ENCODE data around the gene GCGR. TPM values are rescaled to one million over a fixed set of nuclear protein-coding genes. Genes with fewer than 3 reads are reported as not detected.

GCGR gene
- total and polyA plus RNA-seq, 10 of the 15 experiments (the other 5 are each of a cell fraction or from before 2014, with no cell fraction given), result not detected

GRCh38 chr17:81801327-81801726 is 2.6 kb upstream of the GCGR start:
- no peak for DNase-seq (ENCODE audit: low read depth, low spot score)
- Histone ChIP-seq H3K9ac (ENCODE audit: control insufficient read depth, insufficient read depth, low read length) (no peak overlapping the region), H3K4me3 (no peak overlapping the region), H3K9me3 (replicated peaks; ENCODE audit: control insufficient read depth, insufficient read depth, low read length) (no peaks in the 10 kb centered on the region), H3K4me1 (ENCODE audit: control insufficient read depth, insufficient read depth, low read length) (no peaks in the 10 kb centered on the region), H3K4me2 (ENCODE audit: control insufficient read depth, insufficient read depth) (no peak overlapping the region), H3K79me2 (ENCODE audit: control insufficient read depth, insufficient read depth, low read length) (no peaks in the 10 kb centered on the region), H3K27ac (ENCODE audit: control insufficient read depth, insufficient read depth) (no peak overlapping the region), H2AFZ (ENCODE audit: control insufficient read depth, low read depth, low read length) (no peak overlapping the region), H3K27me3 (replicated peaks in 1 of 2; ENCODE audit: control insufficient read depth in 2 of 2, insufficient read depth in 2 of 2, low read length in 1 of 2) (peaks cover 1 to 4% of the 10 kb centered on the region in 2 experiments; a peak in 1 of 4 replicates), H3K36me3 (ENCODE audit: control insufficient read depth in 2 of 2, insufficient read depth in 2 of 2, low read length in 1 of 2) (no peaks in the 10 kb centered on the region), H4K20me1 (ENCODE audit: control insufficient read depth, insufficient read depth) (no peaks in the 10 kb centered on the region)
- intact Hi-C loops (cut with micrococcal nuclease; ENCODE audit: unreplicated experiment) (no loop called here), in situ Hi-C loops (cut with MboI) (no loop called here)
- no peak for ATAC-seq
- FAIRE-seq, result no peak
- SMC1A ChIA-PET (ENCODE audit: uncharacterized antibody, unreplicated experiment), result no interaction called here
- POLR2A ChIA-PET, result no interaction called here
- BruUV-seq (replicated peaks), result no TSS peak
- WGBS (ENCODE audit: insufficient coverage, insufficient replicate concordance, low lambda C conversion rate, missing lambda C conversion rate), result 50% methylated on average over 7 of the region's 9 CpGs
- CTCF ChIA-PET, result interaction anchor here (0.7 kb wide), 1 partner anchor 67 kb away, joined by 4 read pairs; no protein-coding TSS in a partner anchor
- RAD21 ChIA-PET (ENCODE audit: unreplicated experiment), result interaction anchor here (0.7 kb wide), 1 partner anchor 9 kb away, joined by 4 read pairs; no protein-coding TSS in a partner anchor
- no peak for TF ChIP-seq RFX5 (IDR thresholded peaks at IDR 0.05; ENCODE audit: low read depth, low read length)
- TF ChIP-seq SP1 (IDR thresholded peaks at IDR 0.05; ENCODE audit: low read depth, low read length), result no peak
- no peak for TF ChIP-seq NBN (IDR thresholded peaks at IDR 0.05)
- no peak for TF ChIP-seq ZBED1 (IDR thresholded peaks at IDR 0.05; ENCODE audit: borderline replicate concordance)
- TF ChIP-seq SRF (IDR thresholded peaks at IDR 0.05; ENCODE audit: low read depth in 2 of 2, low read length in 2 of 2), result no peak
- TF ChIP-seq BCL3 (IDR thresholded peaks at IDR 0.05; ENCODE audit: borderline replicate concordance, insufficient read depth, low read depth, low read length, poor library complexity, severe bottlenecking), result no peak
- no peak for TF ChIP-seq CEBPZ (IDR thresholded peaks at IDR 0.05; ENCODE audit: low read depth, low read length)
- TF ChIP-seq ZNF687 (IDR thresholded peaks at IDR 0.05), result no peak
- no peak for TF ChIP-seq WRNIP1 (IDR thresholded peaks at IDR 0.05; ENCODE audit: borderline replicate concordance, low read depth, low read length)
- TF ChIP-seq ATF7 (IDR thresholded peaks at IDR 0.05; ENCODE audit: low read depth), result no peak
